Measurements from ENCODE around the gene SEPTIN12.

Gene SEPTIN12

GRCh38 chr16:4799171-4799855, 11.2 kb upstream of the SEPTIN12 start:
- no peak for TF ChIP-seq NFIC (IDR thresholded peaks at IDR 0.05)
- no peak for TF ChIP-seq USF1 (IDR thresholded peaks at IDR 0.05)
- no peak for TF ChIP-seq RAD21 (IDR thresholded peaks at IDR 0.05; ENCODE audit: low read depth)

- TF ChIP-seq EGR1 (IDR thresholded peaks at IDR 0.05) (no peak), CREB1 (IDR thresholded peaks at IDR 0.05; ENCODE audit: low read depth) (no peak), FOXM1 (IDR thresholded peaks at IDR 0.05; ENCODE audit: borderline replicate concordance, low read depth) (no peak), MAX (IDR thresholded peaks at IDR 0.05) (no peak), EP300 (IDR thresholded peaks at IDR 0.05; ENCODE audit: borderline replicate concordance) (no peak), TAF1 (IDR thresholded peaks at IDR 0.05; ENCODE audit: low read depth) (no peak), USF1 (IDR thresholded peaks at IDR 0.05) (no peak), YY1 (IDR thresholded peaks at IDR 0.05; ENCODE audit: low read depth) (no peak)
Measured at GRCh38 chr16:4798456-4798855, 10.3 kb upstream of the SEPTIN12 start.

- TF ChIP-seq CREB1 (IDR thresholded peaks at IDR 0.05; ENCODE audit: low read depth) (no peak), NFIC (IDR thresholded peaks at IDR 0.05) (no peak)
Measured at GRCh38 chr16:4797805-4798252, 9.7 kb upstream of the SEPTIN12 start.

- TF ChIP-seq REST (IDR thresholded peaks at IDR 0.05; ENCODE audit: low read depth), result no peak
- no peak for TF ChIP-seq CEBPB (IDR thresholded peaks at IDR 0.05)
- no peak for TF ChIP-seq TEAD4 (IDR thresholded peaks at IDR 0.05)
- no peak for TF ChIP-seq NFIC (IDR thresholded peaks at IDR 0.05)
Measured at GRCh38 chr16:4796982-4797804, 9.0 kb upstream of the SEPTIN12 start.

- TF ChIP-seq EP300 (IDR thresholded peaks at IDR 0.05; ENCODE audit: borderline replicate concordance) (no peak), TCF12 (IDR thresholded peaks at IDR 0.05; ENCODE audit: low read depth) (no peak), ZBTB7A (IDR thresholded peaks at IDR 0.05; ENCODE audit: low read depth) (no peak), REST (IDR thresholded peaks at IDR 0.05; ENCODE audit: low read depth) (no peak), CREB1 (IDR thresholded peaks at IDR 0.05; ENCODE audit: low read depth) (no peak), RAD21 (IDR thresholded peaks at IDR 0.05; ENCODE audit: low read depth) (no peak), EGR1 (IDR thresholded peaks at IDR 0.05) (no peak), MAX (IDR thresholded peaks at IDR 0.05) (no peak), USF1 (IDR thresholded peaks at IDR 0.05) (no peak), CEBPB (IDR thresholded peaks at IDR 0.05) (no peak), NFIC (IDR thresholded peaks at IDR 0.05) (no peak), YY1 (IDR thresholded peaks at IDR 0.05; ENCODE audit: low read depth) (no peak), FOXM1 (IDR thresholded peaks at IDR 0.05; ENCODE audit: borderline replicate concordance, low read depth) (no peak), TEAD4 (IDR thresholded peaks at IDR 0.05) (no peak), TAF1 (IDR thresholded peaks at IDR 0.05; ENCODE audit: low read depth) (no peak)
Measured at GRCh38 chr16:4795828-4796572, 7.9 kb upstream of the SEPTIN12 start.
